ENCODE data around the gene TJP3.
"Not testable (repeated sequence)": the region's sequence is repeated elsewhere in the genome, so short reads cannot be mapped to it uniquely, and the experiment has no call there.

The TJP3 gene

GRCh38 chr19:3708207-3708931 is at the start of gene TJP3:
Gene TJP3, plus strand, starts transcription at chr19:3708384. Its CDS starts 20,049 bp downstream, at chr19:3728433.
- DNase-seq (ENCODE audit: low spot score), result no peak

- no peak for DNase-seq (ENCODE audit: low spot score)
Measured at GRCh38 chr19:3658870-3659745, 49.1 kb upstream of the TJP3 start.

- DNase-seq (ENCODE audit: low spot score), result no peak
Measured at GRCh38 chr19:3659746-3660112, 48.5 kb upstream of the TJP3 start.

GRCh38 chr19:3660493-3661219 is 47.5 kb upstream of the TJP3 start:
- DNase-seq (ENCODE audit: low spot score), result no peak

- no peak for DNase-seq (ENCODE audit: low spot score)
Measured at GRCh38 chr19:3661284-3662238, 46.6 kb upstream of the TJP3 start.

- DNase-seq (ENCODE audit: low spot score), result no peak
Measured at GRCh38 chr19:3663838-3664237, 44.3 kb upstream of the TJP3 start.

GRCh38 chr19:3664879-3665642 is 43.1 kb upstream of the TJP3 start:
- DNase-seq (ENCODE audit: low spot score), result no peak

GRCh38 chr19:3665681-3666544 is 42.3 kb upstream of the TJP3 start:
- DNase-seq (ENCODE audit: low spot score), result peak; percentile 58

GRCh38 chr19:3666545-3666856 is 41.7 kb upstream of the TJP3 start:
- not testable (repeated sequence) for DNase-seq (ENCODE audit: low spot score)

GRCh38 chr19:3667037-3667638 is 41.0 kb upstream of the TJP3 start:
- no peak for DNase-seq (ENCODE audit: low spot score)

- no peak for DNase-seq (ENCODE audit: low spot score)
Measured at GRCh38 chr19:3667766-3668165, 40.4 kb upstream of the TJP3 start.

GRCh38 chr19:3668331-3669081 is 39.7 kb upstream of the TJP3 start:
- no peak for DNase-seq (ENCODE audit: low spot score)

- no peak for DNase-seq (ENCODE audit: low spot score)
Measured at GRCh38 chr19:3669082-3669946, 38.9 kb upstream of the TJP3 start.

- DNase-seq (ENCODE audit: low spot score), result no peak
Measured at GRCh38 chr19:3669947-3670795, 38.0 kb upstream of the TJP3 start.

- DNase-seq (ENCODE audit: low spot score), result peak; percentile 20
Measured at GRCh38 chr19:3670796-3671679, 37.1 kb upstream of the TJP3 start.
